GM10266 (cell line): Measurements from ENCODE around the gene ASB18.

Experiments
- DNase-seq: peaks from one replicate; pipeline ENCODE4 v3.0.0; 2012; ENCODE audit errors: extremely low spot score
- TF ChIP-seq, protein P1 (sequence below): IDR thresholded peaks from 2 replicates; pipeline ENCODE4 v1.5.1; 2012; ENCODE audit warnings: mild to moderate bottlenecking, low read depth; ENCODE audit not compliant: control insufficient read depth, insufficient read depth; ENCODE audit errors: missing control alignments

ASB18 gene

DNA sequence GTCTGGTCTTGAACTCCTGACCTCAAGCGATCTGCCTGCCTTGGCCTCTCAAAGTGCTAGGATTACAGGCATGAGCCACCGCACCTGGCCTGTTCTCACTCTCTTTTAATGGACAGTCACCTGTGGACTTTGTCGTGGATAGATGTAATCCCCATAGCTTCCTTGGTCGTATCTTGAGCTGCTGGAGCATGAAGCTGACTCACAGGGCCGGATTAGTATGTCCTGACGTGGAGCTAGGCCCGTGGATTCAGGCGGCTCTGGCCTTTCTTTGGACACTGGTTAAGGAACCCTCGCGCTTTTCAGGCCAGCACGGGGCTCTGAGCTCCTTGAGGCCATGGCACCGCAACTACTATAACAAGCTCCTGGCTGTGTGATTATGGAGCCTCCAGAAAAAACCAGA lies 68.5 kb downstream of the ASB18 start:
- TF ChIP-seq, protein P1, sequence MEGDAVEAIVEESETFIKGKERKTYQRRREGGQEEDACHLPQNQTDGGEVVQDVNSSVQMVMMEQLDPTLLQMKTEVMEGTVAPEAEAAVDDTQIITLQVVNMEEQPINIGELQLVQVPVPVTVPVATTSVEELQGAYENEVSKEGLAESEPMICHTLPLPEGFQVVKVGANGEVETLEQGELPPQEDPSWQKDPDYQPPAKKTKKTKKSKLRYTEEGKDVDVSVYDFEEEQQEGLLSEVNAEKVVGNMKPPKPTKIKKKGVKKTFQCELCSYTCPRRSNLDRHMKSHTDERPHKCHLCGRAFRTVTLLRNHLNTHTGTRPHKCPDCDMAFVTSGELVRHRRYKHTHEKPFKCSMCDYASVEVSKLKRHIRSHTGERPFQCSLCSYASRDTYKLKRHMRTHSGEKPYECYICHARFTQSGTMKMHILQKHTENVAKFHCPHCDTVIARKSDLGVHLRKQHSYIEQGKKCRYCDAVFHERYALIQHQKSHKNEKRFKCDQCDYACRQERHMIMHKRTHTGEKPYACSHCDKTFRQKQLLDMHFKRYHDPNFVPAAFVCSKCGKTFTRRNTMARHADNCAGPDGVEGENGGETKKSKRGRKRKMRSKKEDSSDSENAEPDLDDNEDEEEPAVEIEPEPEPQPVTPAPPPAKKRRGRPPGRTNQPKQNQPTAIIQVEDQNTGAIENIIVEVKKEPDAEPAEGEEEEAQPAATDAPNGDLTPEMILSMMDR = no peak
- no peak for DNase-seq

DNA sequence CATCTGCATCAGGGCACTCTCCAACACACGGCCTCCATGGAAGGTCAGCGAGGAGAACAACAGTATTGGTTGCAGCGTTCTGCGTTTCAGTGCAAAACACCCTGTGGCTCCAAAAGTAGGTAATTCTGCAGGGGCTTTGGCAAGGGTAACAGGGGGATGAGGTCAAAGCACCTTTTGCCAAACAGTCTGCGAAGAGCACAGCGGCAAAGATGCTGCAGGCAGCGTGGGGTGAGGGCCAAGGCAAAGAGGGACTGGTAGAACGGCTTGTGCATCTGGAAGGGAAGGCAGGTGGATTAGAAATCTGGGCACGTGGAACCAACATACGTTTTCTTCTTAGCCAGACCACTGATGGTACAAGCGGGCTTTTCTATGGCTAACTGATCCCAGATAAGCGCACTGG lies 69.4 kb downstream of the ASB18 start:
- TF ChIP-seq, protein P1 = no peak
- no peak for DNase-seq

DNA sequence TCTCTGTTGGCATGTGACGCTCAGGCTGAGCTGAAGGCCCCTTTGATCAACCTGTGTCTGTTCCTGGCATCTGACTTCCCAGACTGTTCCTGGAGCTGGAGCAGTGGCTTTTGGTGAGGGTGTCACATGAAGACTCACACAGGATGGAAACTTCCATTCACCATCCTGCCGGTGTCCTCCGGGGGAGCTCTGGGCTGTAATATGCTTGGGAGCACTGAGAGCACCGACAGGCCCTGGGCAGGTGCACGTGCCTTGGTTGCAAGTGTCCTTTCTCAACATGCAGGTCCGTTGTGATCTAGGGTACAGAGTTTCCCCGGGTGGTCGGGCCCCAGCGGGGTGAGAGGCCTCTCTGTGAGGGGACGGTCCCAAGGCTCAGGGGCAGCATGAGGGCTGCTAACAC lies 71.2 kb downstream of the ASB18 start:
- TF ChIP-seq, protein P1 = no peak
- DNase-seq = no peak

DNA sequence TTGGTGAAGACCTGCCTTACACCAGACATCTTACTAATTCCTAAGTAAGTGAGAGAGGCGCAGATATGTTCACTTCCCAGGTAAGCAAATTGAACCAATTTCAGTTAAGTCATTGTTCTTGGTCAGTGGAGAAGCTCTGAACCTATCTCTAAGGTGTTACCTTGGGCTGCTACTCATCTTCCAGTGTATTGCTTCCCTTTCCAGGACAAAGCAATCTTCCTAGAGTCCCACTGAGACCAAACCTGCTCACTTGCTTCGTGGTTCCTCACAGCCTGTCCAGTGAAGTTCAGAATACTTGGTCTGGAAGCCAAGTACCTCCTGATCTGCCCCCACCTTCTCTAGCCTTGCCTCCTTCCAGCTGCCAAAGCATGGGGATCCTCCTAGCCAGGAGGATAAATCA lies 73.5 kb downstream of the ASB18 start:
- DNase-seq = no peak
- TF ChIP-seq, protein P1 = no peak

DNA sequence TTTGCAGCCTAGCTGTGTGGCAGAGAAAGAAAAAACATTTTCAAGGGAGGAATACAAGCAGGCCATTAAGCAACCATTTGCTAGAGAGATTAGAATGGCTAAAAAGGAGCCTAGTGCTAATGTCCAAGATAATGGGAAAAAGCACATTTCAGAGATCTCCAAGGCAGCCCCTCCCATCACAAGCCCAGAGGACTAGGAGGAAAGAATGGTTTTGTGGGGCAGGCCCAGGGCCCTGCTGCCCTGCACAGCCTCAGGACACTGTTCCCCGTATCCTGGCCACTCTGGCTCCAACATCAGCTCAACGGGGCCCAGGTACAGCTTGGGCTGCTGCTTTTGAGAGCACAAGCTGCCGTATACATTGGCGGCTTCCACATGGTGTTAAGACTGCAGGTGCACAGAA lies 79.5 kb downstream of the ASB18 start:
- TF ChIP-seq, protein P1 = no peak
- DNase-seq = no peak

DNA sequence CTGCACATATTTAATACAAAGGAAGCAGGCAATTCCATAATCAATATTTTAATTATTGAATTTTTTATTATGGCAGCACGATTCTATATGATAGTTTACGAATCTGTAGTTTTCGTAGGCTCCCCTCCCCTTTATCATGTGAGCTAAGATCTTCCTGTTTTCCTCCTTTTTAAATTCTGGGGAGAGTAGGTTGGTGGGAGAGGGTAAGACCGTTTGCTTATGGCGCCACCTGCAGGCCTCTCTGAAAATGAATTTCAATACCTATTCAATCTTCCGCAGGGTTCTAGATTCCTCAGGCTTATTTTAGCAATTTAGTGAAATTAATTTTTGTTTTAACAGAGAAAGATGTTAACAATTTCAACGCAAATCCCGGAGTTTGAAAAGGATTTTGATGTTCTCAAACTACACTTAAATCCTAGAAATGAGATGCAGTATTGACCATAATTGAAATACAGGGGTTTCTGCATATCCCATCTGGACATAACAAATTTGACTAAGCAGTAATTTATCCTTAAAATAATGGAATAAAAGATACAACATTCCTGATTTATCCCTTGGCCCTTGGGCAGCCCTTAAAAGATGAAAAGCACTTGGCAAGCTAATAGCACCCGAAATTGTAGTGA lies 83.3 kb downstream of the ASB18 start:
- TF ChIP-seq, protein P1 = peak; percentile 65

DNA sequence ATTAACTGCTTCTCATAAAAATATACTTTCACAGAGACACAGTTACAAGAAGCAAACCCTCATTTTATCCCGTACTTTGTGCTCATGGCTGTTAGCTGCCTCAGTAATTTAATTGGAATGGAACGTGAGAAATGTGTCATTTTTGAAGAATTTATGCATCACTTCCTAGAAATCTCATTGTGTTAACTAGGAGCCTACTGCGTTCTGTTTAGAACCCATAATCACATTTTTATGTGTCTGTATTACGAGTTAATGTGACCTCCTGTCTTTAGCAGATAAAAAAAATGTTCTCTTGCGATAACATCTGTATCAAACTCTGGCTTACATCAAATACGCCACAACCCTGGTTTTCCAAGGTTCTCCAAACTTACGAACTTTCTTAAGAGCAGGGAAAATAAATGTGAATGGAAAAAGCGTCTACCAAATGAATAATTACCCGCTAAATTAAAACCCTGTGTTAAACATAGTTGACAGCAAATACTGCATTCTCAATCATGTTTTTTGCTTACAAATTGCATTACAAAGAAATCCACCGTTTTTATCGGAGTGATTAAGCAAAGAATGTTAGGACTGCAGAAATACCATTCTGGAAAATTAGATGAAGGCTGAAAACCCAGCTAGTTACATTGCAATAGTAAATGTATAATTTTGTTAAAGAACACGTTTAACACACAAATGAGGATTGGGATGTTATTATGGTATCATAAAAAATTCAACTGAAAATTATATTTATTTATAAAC lies 84.0 kb downstream of the ASB18 start:
- TF ChIP-seq, protein P1 = no peak
- no peak for DNase-seq

More for the DNA sequence above, 83.3 kb downstream of the ASB18 start:
- peak; percentile 74 for DNase-seq
